Astrocyte of the cerebellum (primary cell): ENCODE results near the gene PLEKHS1.
A peak's percentile ranks its signal among the peaks of the same experiment; 100 is the strongest.

ENCODE experiments used
- DNase-seq: peaks from one replicate; pipeline ENCODE4 v3.0.0-alpha.2; 2011; ENCODE audit warnings: low read depth
- H3K4me3 ChIP-seq: 2 replicates; pipeline ENCODE4 v1.5.1; 2011; ENCODE audit warnings: mild to moderate bottlenecking, low read depth, low read length, moderate library complexity
- CTCF ChIP-seq: IDR thresholded peaks from 2 replicates; pipeline ENCODE4 v1.5.1; 2012; ENCODE audit warnings: low read length, low read depth, moderate library complexity, mild to moderate bottlenecking; ENCODE audit errors: missing control alignments
- in situ Hi-C: cut with HindIII; loops from 2 replicates; pipeline ENCODE4 v1.10.0; 2017; ENCODE audit warnings: low sequenced_read_pairs

Gene PLEKHS1

DNA sequence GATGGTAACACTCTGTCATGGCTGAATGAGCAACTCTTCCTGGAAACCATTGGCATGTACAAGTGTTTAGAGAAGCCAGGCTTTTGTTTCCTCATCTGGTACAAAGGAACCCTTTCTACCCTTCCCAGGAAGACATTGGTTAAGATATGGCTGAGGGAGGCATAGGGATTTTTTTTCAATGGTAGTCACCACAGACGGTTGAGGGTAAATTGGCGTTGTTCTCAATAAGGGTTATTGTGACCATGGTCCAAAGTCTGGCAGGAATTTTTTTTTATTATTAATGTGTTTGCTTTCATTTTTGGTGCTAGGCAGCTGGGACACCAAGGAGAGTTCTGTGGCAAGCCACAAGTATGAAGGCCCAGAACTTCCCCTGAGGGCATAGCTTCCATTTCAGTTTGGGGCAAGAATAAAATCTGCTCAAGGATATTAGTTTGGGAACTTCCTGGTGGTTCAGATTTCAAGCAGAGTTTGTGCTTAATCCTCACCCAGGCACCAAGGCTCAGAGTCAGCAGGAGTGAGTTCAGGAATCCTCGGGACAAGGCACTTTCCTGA, at the start of gene PLEKHS1:
Gene PLEKHS1, plus strand, starts transcription at position 502 of the 552 bp plus-strand sequence. CDS start 3,596 bp downstream, outside the sequence.
- H3K4me3 ChIP-seq = no peak within 1 kb of the TSS
- DNase-seq = peak; percentile 49
- no peak for TF ChIP-seq CTCF
- in situ Hi-C loops = no loop called here

GRCh38 chr10:113704637-113705343, 46.7 kb upstream of the PLEKHS1 start:
- H3K4me3 ChIP-seq = no peak overlapping the region
- peak; percentile 48 for DNase-seq
- TF ChIP-seq CTCF = peak; percentile 69
- in situ Hi-C loops = no loop called here

- no peak for TF ChIP-seq CTCF
- no peak overlapping the region for H3K4me3 ChIP-seq
- no peak for DNase-seq
- in situ Hi-C loops = no loop called here
Measured at GRCh38 chr10:113705344-113705652, 46.2 kb upstream of the PLEKHS1 start.

- no peak for TF ChIP-seq CTCF
- in situ Hi-C loops = no loop called here
- no peak overlapping the region for H3K4me3 ChIP-seq
- DNase-seq = no peak
Measured at GRCh38 chr10:113706623-113707022, 44.9 kb upstream of the PLEKHS1 start.

DNA sequence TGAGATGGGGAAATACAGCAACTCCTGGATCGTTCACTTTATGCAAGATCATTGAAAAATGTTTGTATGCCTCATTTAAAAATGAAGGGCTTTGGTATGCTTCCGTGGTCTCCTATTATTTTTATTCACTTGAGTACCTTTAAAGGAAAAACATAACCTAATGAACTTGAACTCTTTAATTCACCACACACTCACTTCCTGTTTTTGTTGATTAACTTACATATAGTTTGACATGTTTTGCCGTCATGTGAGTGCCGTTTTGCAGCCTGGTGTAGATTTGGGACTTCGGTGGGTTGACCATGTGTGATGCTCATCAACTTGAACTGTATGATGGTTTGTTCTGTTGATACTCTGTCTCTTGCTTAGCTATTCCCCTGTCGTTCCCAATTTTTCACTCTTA, 42.8 kb upstream of the PLEKHS1 start:
- TF ChIP-seq CTCF = no peak

DNA sequence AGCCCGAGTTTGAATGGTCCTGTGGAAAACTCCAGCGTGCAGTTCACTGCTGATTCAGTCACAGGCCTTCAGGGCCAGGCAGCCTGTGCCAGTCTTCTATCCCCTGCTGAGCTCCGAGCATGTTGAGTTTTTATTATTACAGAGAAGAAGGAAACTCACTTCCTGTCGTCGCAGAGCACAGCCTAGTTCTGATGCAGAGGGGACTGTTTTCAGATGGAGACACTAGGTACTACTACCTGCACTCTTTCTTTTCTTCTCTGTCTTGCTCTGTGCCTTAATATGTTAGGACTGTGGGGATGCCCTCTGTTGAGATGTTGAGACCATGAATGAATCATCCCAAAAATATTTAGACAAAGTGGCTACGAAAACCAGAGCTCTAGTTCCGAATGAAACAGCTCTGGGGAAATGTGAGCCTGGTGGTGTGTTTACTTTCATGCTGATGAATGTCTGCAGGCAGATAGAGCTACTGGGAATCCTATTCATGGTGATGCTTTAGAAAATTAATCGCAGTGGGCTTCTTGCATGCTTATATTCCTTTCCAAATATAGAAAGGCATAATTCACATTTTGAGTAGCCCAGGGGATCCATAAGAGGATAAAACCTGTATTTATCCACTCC, 42.2 kb upstream of the PLEKHS1 start:
- in situ Hi-C loops = no loop called here
- H3K4me3 ChIP-seq = no peak overlapping the region
- DNase-seq = peak; percentile 68
- TF ChIP-seq CTCF = no peak

More for the DNA sequence above, 42.8 kb upstream of the PLEKHS1 start:
- H3K4me3 ChIP-seq = no peak overlapping the region
- DNase-seq = no peak
- in situ Hi-C loops = no loop called here
